ENCODE results near the gene RANBP6.
"Not testable (repeated sequence)": the region's sequence is repeated elsewhere in the genome, so short reads cannot be mapped to it uniquely, and the experiment has no call there.

RANBP6 gene

DNA sequence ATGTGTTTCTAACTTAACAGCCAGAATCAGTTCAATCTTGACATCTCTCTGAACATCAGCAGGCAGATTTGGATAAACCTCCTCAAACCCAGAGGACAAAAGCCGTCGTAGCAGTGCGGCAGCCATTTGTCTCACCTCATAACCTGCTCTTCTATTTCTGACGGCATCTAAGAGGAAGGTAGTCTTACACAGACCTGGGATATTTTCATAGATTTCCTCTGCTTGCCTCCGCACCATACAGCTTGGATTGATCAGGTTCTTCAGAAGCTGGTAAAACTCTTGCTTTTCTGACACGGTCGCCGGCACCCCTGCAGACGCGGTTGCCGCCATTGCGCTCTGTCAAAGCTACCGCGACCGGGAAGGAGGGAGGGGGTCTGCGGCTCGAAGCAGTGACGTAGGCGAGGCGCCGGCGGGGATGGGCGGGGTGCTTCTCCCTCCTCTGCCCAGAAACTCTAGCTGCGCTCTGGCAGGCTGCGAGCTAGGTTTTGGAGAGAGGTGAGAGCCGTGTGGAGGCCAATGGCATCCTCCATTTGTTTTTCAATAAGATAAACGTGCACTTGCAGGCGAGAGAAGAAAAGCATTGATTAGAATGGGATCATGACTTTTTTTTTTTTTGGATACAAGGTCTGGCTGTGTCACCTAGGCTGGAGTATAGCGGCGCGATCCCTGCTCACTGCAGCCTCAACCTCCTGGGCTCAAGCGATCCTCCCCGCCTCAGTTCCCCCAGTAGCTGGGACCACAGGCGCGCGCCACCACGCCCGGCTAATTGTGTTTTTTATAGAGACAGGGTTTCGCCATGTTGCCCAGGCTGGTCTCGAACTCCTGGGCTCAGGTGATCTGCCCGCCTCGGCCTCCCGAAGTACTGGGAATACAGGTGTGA, at the start of gene RANBP6:
Gene RANBP6 (minus strand): TSS at position 347 of the 880 bp plus-strand sequence. CDS start 17 bp downstream, at position 330.
- DNase-seq = peak; percentile 97

- DNase-seq = not testable (repeated sequence)
Observed at GRCh38 chr9:6063146-6063545, 47.7 kb upstream of the RANBP6 start.

DNA sequence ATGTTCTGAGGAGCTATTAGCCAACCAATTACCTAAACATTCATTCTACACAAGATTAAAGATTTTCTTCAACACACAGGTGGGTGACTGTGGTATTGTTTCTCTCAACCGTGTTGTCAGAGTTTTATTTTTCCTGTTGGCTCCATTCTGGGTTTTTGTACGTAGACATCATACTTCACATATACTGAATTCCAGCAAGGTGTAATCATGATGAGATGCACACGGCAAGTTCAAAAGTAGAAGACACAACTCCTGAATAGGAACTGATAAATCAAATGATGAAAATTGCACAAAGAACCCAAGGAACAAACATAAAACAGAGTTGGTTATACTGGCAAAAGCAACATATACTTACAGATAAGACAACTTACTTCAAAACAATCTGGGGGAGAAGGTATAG, 40.2 kb upstream of the RANBP6 start:
- no peak for DNase-seq

DNA sequence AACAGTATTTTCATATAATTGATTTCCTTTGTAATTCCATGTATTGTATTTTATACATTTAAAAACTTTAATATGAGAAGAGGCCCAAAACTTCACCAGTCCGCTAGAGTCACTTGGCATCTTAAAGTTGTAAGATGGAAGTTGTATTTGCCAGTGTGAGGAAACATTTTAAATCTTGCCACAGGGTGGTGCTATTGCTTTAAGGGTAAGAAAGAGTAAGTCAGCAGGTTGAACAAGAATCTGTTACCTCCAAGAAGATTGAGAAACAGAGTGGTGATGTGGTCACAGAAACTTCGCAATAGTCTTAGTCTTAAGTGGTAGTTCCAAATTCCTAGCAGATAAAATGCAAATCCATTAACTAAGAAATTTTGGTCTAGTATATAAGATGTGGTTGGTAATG, 39.8 kb upstream of the RANBP6 start:
- DNase-seq = peak; percentile 81

- peak; percentile 84 for DNase-seq
Observed at GRCh38 chr9:6054280-6055099, 39.1 kb upstream of the RANBP6 start.

DNA sequence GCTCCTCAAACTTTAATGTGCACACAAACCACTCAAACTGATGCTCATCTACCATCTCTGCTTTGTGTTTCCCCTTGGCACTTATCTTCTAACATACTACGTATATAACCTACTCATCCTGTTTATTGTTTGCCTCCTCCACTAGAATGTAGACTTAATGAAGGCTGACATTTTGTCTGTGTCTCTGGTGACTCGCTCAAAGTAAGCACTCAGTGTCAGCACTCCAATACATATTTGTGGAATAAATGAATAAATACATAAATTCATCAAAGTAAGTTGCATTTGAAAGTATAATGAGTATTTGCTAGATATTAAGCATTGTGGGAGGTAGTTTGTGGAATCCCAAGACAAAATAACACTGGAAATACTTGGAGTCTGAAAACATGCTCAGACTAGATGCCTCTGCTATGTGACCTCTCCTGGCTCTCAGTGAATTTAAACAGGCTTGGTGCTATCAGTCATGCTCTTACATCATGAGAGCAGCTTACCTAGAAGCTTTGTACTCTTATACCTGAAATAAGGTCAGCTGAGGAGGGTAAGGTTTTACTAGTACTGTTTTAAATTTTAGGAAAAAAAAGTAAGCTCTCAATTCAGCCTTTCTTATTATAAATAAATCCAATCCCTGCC, 37.0 kb upstream of the RANBP6 start:
- peak; percentile 8 for DNase-seq

- no peak for DNase-seq
Observed at GRCh38 chr9:6051511-6051950, 36.1 kb upstream of the RANBP6 start.

- DNase-seq = no peak
Observed at GRCh38 chr9:6049798-6050197, 34.4 kb upstream of the RANBP6 start.

- DNase-seq = no peak
Observed at GRCh38 chr9:6048039-6048438, 32.6 kb upstream of the RANBP6 start.

- DNase-seq = no peak
Observed at GRCh38 chr9:6047020-6047419, 31.6 kb upstream of the RANBP6 start.

- DNase-seq = no peak
Observed at GRCh38 chr9:6045364-6045763, 29.9 kb upstream of the RANBP6 start.

DNA sequence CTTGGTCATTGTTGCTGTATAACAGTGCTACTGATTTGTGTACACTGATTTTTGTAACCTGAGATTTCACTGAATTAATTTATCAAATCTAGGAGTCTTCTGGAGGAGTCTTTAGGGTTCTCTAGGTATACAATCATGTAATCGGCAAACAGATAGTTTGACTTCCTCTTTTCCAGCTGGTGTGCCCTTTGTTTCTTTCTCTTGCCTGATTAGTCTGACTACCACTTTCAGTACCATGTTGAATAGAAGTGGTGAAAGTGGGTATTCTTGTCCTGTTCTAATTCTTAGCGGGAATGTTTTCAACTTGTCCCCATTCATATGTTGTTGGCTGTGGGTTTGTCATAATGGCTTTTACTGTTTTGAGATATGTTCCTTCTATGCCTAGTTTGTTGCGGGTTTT, 24.7 kb upstream of the RANBP6 start:
- no peak for DNase-seq

GRCh38 chr9:6036391-6036790, 21.0 kb upstream of the RANBP6 start:
- DNase-seq = no peak

DNA sequence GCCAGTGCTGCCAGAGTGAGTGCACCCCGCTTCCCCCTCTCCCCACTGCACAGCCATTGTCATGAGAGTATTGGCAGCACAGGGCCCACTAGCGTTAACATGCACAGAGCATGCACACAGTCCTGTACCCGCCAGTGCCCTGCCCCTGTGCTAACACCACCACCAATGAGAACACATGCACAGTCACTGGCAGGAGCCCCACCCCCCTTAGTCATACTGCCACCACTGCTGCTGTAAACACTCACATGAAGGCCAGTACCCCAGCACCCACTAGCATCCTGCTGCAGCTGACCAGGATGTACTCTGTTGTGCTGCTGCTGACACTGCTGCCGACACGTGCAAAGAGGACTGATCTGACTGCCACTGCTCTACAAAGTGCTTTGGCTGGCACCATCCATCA, 19.5 kb upstream of the RANBP6 start:
- no peak for DNase-seq

- no peak for DNase-seq
Observed at GRCh38 chr9:6029604-6030274, 14.3 kb upstream of the RANBP6 start.

GRCh38 chr9:6024035-6024554, 8.7 kb upstream of the RANBP6 start:
- DNase-seq = no peak

DNA sequence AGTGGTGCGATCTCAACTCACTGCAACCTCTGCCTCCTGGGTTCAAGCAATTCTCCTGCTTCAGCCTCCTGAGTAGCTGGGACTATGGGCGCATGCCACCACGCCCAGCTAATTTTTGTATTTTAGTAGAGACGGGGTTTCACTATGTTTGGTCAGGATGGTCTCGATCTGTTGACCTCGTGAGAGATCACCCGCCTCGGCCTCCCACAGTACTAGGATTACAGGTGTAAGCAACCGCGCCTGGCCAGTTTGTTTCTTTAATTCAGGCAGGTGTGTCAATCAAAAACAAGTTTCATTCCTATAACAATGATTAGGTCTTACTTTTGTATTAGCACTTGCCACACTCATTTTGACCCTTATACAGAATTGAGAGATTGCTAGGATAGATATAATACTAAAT, 1.6 kb upstream of the RANBP6 start:
- DNase-seq = not testable (repeated sequence)

- no peak for DNase-seq
Observed at GRCh38 chr9:6014670-6015270, 654 bp downstream of the RANBP6 start.

- peak; percentile 99 for DNase-seq
Observed at GRCh38 chr9:6008169-6008979, 7.0 kb downstream of the RANBP6 start.

DNA sequence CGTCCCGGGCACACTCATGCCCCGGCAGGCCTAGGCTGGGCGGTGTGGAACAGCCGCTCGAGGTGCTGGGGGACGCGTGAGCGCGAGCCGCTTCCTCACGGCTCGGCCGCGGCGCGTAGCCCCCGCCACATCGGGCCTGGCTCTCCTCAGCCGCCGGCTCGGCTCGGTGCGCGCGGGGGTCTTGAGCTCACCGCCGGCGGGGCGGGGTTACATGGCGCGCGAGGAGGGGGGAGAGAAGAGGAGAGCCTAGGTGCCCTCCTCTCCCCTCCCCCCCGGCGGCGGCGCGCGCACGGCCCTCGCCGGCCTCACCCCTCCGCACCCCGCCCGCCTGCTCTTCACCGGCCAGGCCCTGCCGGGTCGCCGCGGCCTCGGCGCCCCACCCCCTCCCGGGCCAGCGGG, 7.7 kb downstream of the RANBP6 start:
- DNase-seq = peak; percentile 96

All from eye (tissue), 1 donor.